Ectodermal cell (in vitro differentiated cells): ENCODE measurements around the gene RXFP2.

Experiments used
- H3K27ac ChIP-seq: 2 replicates; pipeline ENCODE4 v1.7.0; 2013; ENCODE audit warnings: mild to moderate bottlenecking, low read depth, low read length; ENCODE audit not compliant: insufficient read depth, poor library complexity, severe bottlenecking
- H3K27me3 ChIP-seq: 2 replicates; pipeline ENCODE4 v1.7.0; 2013; ENCODE audit warnings: mild to moderate bottlenecking, low read length; ENCODE audit not compliant: insufficient read depth, control insufficient read depth, poor library complexity, severe bottlenecking
- H3K36me3 ChIP-seq: one replicate; pipeline ENCODE4 v1.7.0; 2013; ENCODE audit warnings: low read length; ENCODE audit not compliant: control insufficient read depth, insufficient read depth
- H3K4me1 ChIP-seq: one replicate; pipeline ENCODE4 v1.7.0; 2013; ENCODE audit warnings: low read length; ENCODE audit not compliant: control insufficient read depth, insufficient read depth
- H3K4me3 ChIP-seq: 2 replicates; pipeline ENCODE4 v1.7.0; 2013; ENCODE audit warnings: low read depth, low read length, control low read depth; ENCODE audit not compliant: insufficient read depth
- H3K9me3 ChIP-seq: 2 replicates; pipeline ENCODE4 v1.7.0; 2013; ENCODE audit warnings: mild to moderate bottlenecking, low read length, moderate library complexity; ENCODE audit not compliant: control insufficient read depth
- WGBS, 2 experiments: methylation state at CpG; one replicate each; pipeline ENCODE4 v1.1.7; 2013; ENCODE audit warnings: missing lambda C conversion rate in 2 of 2; 5-methylcytosine and 5-hydroxymethylcytosine counted together

The RXFP2 gene

GRCh38 chr13:31815361-31816144, 76.2 kb downstream of the RXFP2 start:
- no peaks in the 10 kb centered on the region for H3K27me3 ChIP-seq
- no peak overlapping the region for H3K27ac ChIP-seq
- no peaks in the 10 kb centered on the region for H3K36me3 ChIP-seq
- no peaks in the 10 kb centered on the region for H3K9me3 ChIP-seq
- no peak overlapping the region for H3K4me3 ChIP-seq
- no CpG with 5 or more reads among the region's 1 CpG for WGBS, 2 experiments
- no peaks in the 10 kb centered on the region for H3K4me1 ChIP-seq

DNA sequence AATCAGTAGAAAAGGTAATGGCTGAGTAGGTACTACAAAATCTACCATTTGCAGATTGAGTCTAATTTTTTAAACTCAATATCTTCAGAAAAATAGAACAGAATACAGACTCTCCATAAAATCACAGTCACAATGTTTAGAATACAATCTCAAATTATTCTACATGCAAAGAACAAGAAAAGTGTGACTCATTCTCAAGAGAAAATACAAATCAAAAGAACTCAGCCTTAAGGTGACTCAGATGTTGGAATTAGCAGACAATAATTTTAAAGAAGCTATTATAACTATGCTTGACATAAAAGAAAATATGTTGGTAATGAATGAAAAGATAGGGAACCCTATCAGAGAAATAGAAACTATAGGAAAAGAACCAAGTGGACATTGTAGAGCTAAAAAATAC, 78.9 kb downstream of the RXFP2 start:
- no peak overlapping the region for H3K4me3 ChIP-seq
- no peaks in the 10 kb centered on the region for H3K36me3 ChIP-seq
- no peak overlapping the region for H3K27ac ChIP-seq
- H3K9me3 ChIP-seq = no peaks in the 10 kb centered on the region
- H3K27me3 ChIP-seq = no peaks in the 10 kb centered on the region
- no peaks in the 10 kb centered on the region for H3K4me1 ChIP-seq

GRCh38 chr13:31824705-31825517, 85.6 kb downstream of the RXFP2 start:
- Histone ChIP-seq H3K9me3 (no peaks in the 10 kb centered on the region), H3K27me3 (no peaks in the 10 kb centered on the region), H3K4me3 (no peak overlapping the region), H3K4me1 (no peaks in the 10 kb centered on the region), H3K27ac (no peak overlapping the region), H3K36me3 (no peaks in the 10 kb centered on the region)
- 96 to 98% methylated on average over 3 of the region's 3 CpGs for WGBS, 2 experiments

DNA sequence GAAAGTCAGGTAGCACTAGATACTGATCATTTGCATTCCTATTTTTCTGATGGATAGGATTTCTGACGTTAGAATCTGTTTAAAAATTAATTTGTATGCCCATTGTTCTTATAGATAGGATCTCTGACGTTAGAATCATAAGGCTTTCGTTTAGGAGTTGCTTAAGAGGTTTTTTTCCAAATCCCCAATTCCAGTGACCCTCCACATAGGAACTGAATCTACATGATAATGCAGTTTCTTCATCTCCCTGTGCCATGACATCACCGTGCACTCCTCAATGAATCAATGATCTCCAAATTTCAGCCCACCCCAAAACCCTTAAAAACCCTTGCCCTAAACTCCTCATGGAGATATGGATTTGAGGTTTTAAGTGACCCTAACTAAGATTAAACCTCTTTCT, 87.2 kb downstream of the RXFP2 start:
- WGBS, 2 experiments = 85 to 89% methylated on average over 3 to 4 of the region's 4 CpGs

DNA sequence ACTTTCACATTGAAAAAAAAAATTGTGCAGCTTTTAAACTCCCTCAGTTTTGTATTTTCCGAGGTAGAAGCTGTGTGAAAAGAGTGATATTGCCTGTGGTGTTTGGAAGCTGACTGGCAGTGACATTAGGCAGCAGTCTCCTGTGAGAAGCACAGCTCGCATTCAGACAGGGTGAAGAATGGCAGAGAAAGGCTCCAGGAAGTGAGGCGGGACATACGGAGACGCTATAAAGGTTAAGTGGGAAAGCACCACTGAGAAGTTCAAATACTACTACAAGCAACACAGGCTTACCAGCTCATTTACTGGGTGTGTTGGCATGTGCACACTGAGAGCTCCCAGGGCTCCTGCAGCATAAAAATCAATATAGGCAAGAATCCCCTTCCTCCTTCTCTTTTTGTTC, 88.4 kb downstream of the RXFP2 start:
- no peak overlapping the region for H3K27ac ChIP-seq
- no peaks in the 10 kb centered on the region for H3K4me1 ChIP-seq
- WGBS, 2 experiments = 43 to 61% methylated on average over 5 of the region's 5 CpGs
- H3K36me3 ChIP-seq = no peaks in the 10 kb centered on the region
- no peaks in the 10 kb centered on the region for H3K27me3 ChIP-seq
- no peaks in the 10 kb centered on the region for H3K9me3 ChIP-seq
- H3K4me3 ChIP-seq = no peak overlapping the region

More for the DNA sequence above, 87.2 kb downstream of the RXFP2 start:
- Histone ChIP-seq H3K27me3 (no peaks in the 10 kb centered on the region), H3K4me1 (no peaks in the 10 kb centered on the region), H3K4me3 (no peak overlapping the region), H3K9me3 (no peaks in the 10 kb centered on the region), H3K27ac (no peak overlapping the region), H3K36me3 (no peaks in the 10 kb centered on the region)

DNA sequence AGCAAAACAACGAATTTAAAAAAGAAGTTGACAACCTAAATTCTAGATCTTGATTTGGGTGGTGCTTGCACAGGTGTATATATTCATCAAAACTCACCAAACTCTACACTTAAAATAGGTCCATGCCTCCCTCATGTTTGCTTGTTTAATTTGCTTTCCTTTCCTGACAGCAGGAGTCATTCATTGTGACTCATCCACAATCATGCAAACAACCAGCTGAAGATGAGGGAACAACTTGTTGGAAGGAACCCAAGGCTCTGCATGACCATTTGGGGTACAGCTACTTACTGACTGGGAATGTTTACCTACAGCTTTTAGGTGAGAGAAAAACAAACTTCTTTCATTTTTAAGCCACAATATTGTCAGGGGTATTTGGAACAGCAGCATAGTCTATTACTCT, 96.6 kb downstream of the RXFP2 start:
- 86 to 89% methylated on average over 1 of the region's 1 CpG for WGBS, 2 experiments
- H3K4me3 ChIP-seq = no peak overlapping the region
- H3K36me3 ChIP-seq = no peaks in the 10 kb centered on the region
- H3K4me1 ChIP-seq = no peaks in the 10 kb centered on the region
- H3K27ac ChIP-seq = no peak overlapping the region
- no peaks in the 10 kb centered on the region for H3K27me3 ChIP-seq
- no peaks in the 10 kb centered on the region for H3K9me3 ChIP-seq

GRCh38 chr13:31843044-31843443, 103.7 kb downstream of the RXFP2 start:
- peaks cover 54% of the 10 kb centered on the region for H3K27me3 ChIP-seq
- WGBS, 2 experiments = 75 to 77% methylated on average over 6 of the region's 6 CpGs
- no peaks in the 10 kb centered on the region for H3K4me1 ChIP-seq
- H3K36me3 ChIP-seq = no peaks in the 10 kb centered on the region
- no peak overlapping the region for H3K4me3 ChIP-seq
- H3K27ac ChIP-seq = no peak overlapping the region
- H3K9me3 ChIP-seq = no peaks in the 10 kb centered on the region

DNA sequence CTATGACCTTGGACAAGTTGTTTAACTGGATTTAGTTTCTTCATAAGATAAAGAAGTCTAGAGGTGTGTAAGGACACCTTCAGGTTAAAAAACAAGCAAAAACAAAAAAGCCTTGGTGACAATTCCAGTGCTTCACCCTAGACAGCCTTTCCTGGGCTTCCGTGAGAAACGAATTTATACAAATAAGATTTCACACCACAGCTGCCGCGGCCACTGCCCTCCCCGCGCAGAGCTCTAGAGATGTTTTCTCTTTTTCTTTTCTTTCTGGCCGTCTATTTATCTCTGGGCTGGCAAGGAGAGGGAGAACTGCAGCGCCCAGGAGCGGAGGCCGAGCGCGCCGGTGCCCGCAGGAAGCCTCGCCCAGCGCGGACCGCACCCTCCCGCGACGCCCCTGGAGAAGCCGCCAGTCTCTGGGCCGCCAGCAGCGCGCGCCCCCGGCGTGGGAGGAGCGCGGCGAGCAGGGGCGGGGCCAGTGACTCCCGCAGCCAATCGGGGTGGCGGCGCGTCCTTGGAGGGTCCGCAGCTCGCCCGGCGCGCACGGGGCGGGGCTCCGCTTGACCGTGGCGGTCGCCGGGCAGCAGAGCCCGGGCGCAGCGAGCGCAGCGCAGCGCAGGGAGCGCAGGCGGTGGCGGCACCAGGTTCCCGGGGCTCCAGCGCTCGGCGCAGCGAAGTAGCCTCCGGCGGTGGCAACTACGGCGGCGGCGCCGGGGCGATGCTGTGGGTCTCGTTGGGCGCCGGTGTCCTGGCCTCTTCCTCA, 107.0 kb downstream of the RXFP2 start:
- no peaks in the 10 kb centered on the region for H3K36me3 ChIP-seq
- peak overlapping the region; percentile 49 for H3K4me3 ChIP-seq
- no peaks in the 10 kb centered on the region for H3K4me1 ChIP-seq
- H3K27ac ChIP-seq = no peak overlapping the region
- H3K27me3 ChIP-seq = peaks cover 73% of the 10 kb centered on the region
- 0 to 1% methylated on average over 74 of the region's 74 CpGs for WGBS, 2 experiments
- no peaks in the 10 kb centered on the region for H3K9me3 ChIP-seq

DNA sequence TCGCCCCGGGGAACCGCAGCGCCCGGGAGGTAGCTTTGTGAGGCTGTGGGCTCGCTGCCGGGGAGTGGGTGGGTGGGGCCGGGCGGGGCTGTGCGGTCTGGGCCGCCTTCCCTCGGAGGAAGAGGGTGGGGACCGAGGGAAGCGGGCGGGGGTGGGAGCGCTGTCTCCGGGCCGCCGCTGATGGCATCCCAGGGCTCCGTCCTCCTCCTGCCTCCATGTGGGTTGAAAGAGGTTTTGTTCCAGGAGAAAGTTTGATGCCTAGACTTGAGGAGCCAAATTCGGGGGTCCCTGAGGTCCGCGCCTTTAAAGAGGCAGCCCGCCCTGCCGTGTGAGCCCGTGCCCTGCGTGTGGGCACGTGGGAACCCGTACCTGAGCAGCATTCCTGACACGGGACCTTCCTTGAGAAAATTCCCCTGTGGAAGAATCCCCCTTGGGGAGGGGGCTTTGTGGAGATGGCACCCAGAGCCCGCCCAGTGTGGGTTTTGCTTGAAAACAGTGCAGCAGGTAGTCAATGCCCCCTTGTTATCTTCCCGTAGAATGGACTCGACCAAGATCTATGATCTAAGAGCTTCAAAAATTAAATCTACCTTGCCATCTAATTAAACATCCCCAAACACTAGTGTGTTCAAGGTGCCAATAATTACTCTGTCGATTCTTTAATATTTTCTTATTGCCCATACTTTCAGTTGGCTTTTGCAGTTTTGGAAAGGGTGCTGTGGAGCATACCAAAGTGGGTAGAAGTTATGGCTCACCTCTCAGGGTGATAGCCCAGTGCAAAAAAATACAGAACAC, 107.8 kb downstream of the RXFP2 start:
- H3K27me3 ChIP-seq = peaks cover 73% of the 10 kb centered on the region
- H3K36me3 ChIP-seq = no peaks in the 10 kb centered on the region
- H3K4me1 ChIP-seq = no peaks in the 10 kb centered on the region
- peak overlapping the region; percentile 49 for H3K4me3 ChIP-seq
- H3K27ac ChIP-seq = no peak overlapping the region
- WGBS, 2 experiments = 7 to 8% methylated on average over 34 of the region's 34 CpGs
- H3K9me3 ChIP-seq = no peaks in the 10 kb centered on the region
